Osteocyte (in vitro differentiated cells): ENCODE data around the gene RIPPLY1. TPM values are rescaled to one million over a fixed set of nuclear protein-coding genes. Genes with fewer than 3 reads are reported as not detected.

Source experiments
- DNase-seq: peaks from one replicate; pipeline ENCODE4 v3.0.0; 2021; ENCODE audit warnings: mixed read lengths; ENCODE audit not compliant: unreplicated experiment; ENCODE audit errors: extremely low spot score
- H3K27ac Mint-ChIP-seq: one replicate; pipeline ENCODE4 v1.8.0; 2021; ENCODE audit warnings: mild to moderate bottlenecking, mixed read lengths; ENCODE audit not compliant: unreplicated experiment
- H3K27me3 Mint-ChIP-seq: one replicate; pipeline ENCODE4 v1.8.0; 2021; ENCODE audit warnings: mixed read lengths; ENCODE audit not compliant: unreplicated experiment
- H3K36me3 Mint-ChIP-seq: one replicate; pipeline ENCODE4 v1.8.0; 2021; ENCODE audit warnings: mixed read lengths; ENCODE audit not compliant: unreplicated experiment
- H3K4me1 Mint-ChIP-seq: one replicate; pipeline ENCODE4 v1.8.0; 2021; ENCODE audit warnings: mixed read lengths; ENCODE audit not compliant: unreplicated experiment
- H3K4me3 Mint-ChIP-seq: one replicate; pipeline ENCODE4 v1.8.0; 2021; ENCODE audit warnings: mild to moderate bottlenecking, moderate library complexity, mixed read lengths; ENCODE audit not compliant: unreplicated experiment
- H3K9me3 Mint-ChIP-seq: one replicate; pipeline ENCODE4 v1.8.0; 2021; ENCODE audit warnings: mixed read lengths; ENCODE audit not compliant: unreplicated experiment
- CTCF ChIP-seq: fragments of 200-600 bp; sonication (generic); IDR thresholded peaks from 2 replicates; pipeline ENCODE4 v1.5.0; 2021; ENCODE audit warnings: antibody characterized with exemption, mild to moderate bottlenecking, moderate library complexity
- total RNA-seq: library from RNA; stranded (reverse); gene quantifications from 2 replicates; pipeline ENCODE4 v1.2.1, GENCODE V29; 2021

Gene RIPPLY1
- total RNA-seq, 1 donor from 2014 or later, result not detected

DNA sequence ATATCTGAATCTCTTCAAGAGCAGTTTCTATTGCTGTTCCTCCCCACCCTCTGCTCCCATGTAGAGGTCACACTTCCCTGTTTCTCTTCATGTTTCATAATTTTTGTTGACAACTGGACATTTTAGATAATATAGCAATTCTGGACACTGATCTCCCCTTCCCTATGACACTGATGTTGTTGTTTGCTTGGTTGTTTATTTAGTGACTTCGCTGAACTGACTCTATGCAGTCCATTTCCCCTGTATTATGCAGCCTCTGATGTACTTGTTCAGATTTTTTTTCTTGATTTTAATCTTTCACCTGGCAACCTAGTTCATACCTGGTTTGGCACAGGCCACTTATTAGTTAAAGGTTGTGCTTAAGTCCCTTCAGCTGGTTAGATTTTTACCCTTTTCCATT lies 46.2 kb upstream of the RIPPLY1 start:
- Mint-ChIP-seq H3K4me1 (peaks cover 3% of the 10 kb centered on the region), H3K27ac (no peak overlapping the region), H3K4me3 (no peak overlapping the region), H3K27me3 (no peaks in the 10 kb centered on the region), H3K9me3 (no peaks in the 10 kb centered on the region), H3K36me3 (peaks cover 4% of the 10 kb centered on the region)
- no peak for TF ChIP-seq CTCF
- no peak for DNase-seq

DNA sequence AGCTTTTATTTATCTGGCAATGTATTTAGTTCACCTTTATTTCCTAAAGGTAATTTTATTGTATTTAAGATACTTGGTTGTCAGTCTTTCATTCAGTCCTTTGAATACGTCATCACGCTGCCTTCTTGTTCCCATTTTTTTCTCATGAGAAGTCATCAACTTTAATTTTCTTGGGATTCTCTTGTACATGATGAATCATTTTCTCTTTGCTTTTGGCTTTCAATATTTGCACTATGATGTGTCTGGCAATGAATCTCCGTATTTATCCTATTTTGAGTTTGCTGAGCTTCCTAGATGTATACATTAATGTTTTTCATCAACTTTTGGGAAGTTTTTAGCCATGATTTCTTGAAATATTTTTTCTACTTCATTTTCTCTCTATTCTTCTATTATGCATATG lies 45.5 kb upstream of the RIPPLY1 start:
- peaks cover 4% of the 10 kb centered on the region for H3K36me3 Mint-ChIP-seq
- H3K27me3 Mint-ChIP-seq, result no peaks in the 10 kb centered on the region

GRCh38 chrX:106946464-106946863 lies 43.3 kb upstream of the RIPPLY1 start:
- Mint-ChIP-seq H3K9me3 (no peaks in the 10 kb centered on the region), H3K4me1 (no peaks in the 10 kb centered on the region), H3K4me3 (no peak overlapping the region), H3K27ac (no peak overlapping the region), H3K27me3 (no peaks in the 10 kb centered on the region), H3K36me3 (peaks cover 11% of the 10 kb centered on the region)
- no peak for TF ChIP-seq CTCF
- no peak for DNase-seq

More for the DNA sequence above, 45.5 kb upstream of the RIPPLY1 start:
- no peaks in the 10 kb centered on the region for H3K4me1 Mint-ChIP-seq
- no peak overlapping the region for H3K27ac Mint-ChIP-seq
- no peaks in the 10 kb centered on the region for H3K9me3 Mint-ChIP-seq
- no peak for DNase-seq
- no peak overlapping the region for H3K4me3 Mint-ChIP-seq
- TF ChIP-seq CTCF, result no peak

- Mint-ChIP-seq H3K27me3 (no peaks in the 10 kb centered on the region), H3K27ac (no peak overlapping the region), H3K4me3 (no peak overlapping the region), H3K4me1 (peaks cover 4% of the 10 kb centered on the region), H3K36me3 (peaks cover 13% of the 10 kb centered on the region), H3K9me3 (no peaks in the 10 kb centered on the region)
- no peak for TF ChIP-seq CTCF
- DNase-seq, result no peak
These were observed 36.9 kb upstream of the RIPPLY1 start for GRCh38 chrX:106940068-106940467.

GRCh38 chrX:106939566-106939965 lies 36.4 kb upstream of the RIPPLY1 start:
- no peak for TF ChIP-seq CTCF
- DNase-seq, result no peak
- H3K4me3 Mint-ChIP-seq, result no peak overlapping the region
- H3K27me3 Mint-ChIP-seq, result no peaks in the 10 kb centered on the region
- no peak overlapping the region for H3K27ac Mint-ChIP-seq
- peaks cover 6% of the 10 kb centered on the region for H3K4me1 Mint-ChIP-seq
- peaks cover 10% of the 10 kb centered on the region for H3K36me3 Mint-ChIP-seq
- H3K9me3 Mint-ChIP-seq, result no peaks in the 10 kb centered on the region
